HepG2 (cell line): ENCODE data around the gene NDUFS2. TPM values are rescaled to one million over a fixed set of nuclear protein-coding genes. Genes with fewer than 3 reads are reported as not detected.

ENCODE experiments used
- ATAC-seq: fragments of 200-7000 bp; cut with Tn5 transposase; 3 replicates; pipeline ENCODE4 v1.9.1; 2020; ENCODE audit warnings: mild to moderate bottlenecking, moderate library complexity
- BruUV-seq: library from RNA; stranded (reverse); fragments of 400-500 nt; replicated peaks from 2 replicates; lab custom pipeline; 2021; lab: Mats Ljungman, UMichigan
- CTCF ChIA-PET: fragments of 300-600 bp; formaldehyde crosslinking; extraction: SDS; loops from one replicate; lab custom pipeline; 2021; ENCODE audit warnings: low total read pairs, inconsistent platforms, low intra/inter-chr PET ratio; lab: Yijun Ruan, JAX
- POLR2A ChIA-PET: fragments of 350-600 bp; sonication (Branson Sonifier 250); formaldehyde crosslinking; loops from one replicate; lab custom pipeline; 2020; ENCODE audit warnings: antibody characterized with exemption, inconsistent platforms; lab: Yijun Ruan, JAX
- DNase-seq: peaks from one replicate; pipeline ENCODE4 v3.0.0-alpha.2; 2015; ENCODE audit warnings: low spot score
- FAIRE-seq: peaks from 3 replicates; lab custom pipeline; 2011; peaks lifted over from hg19 to GRCh38; lab: Jason Lieb, UNC
- H2AFZ ChIP-seq: one replicate; pipeline ENCODE4 v1.6.1; 2011; ENCODE audit warnings: low read length, inconsistent platforms
- H3K27ac ChIP-seq: fragments of 300-600 bp; 3 replicates; pipeline ENCODE4 v1.8.0; 2011; ENCODE audit warnings: mixed run types, mild to moderate bottlenecking, mixed read lengths, low read length, inconsistent platforms; ENCODE audit not compliant: insufficient read depth; ENCODE audit errors: extremely low read length
- H3K27me3 ChIP-seq, 2 experiments: fragments of 200-600 bp in 1 of 2; 2 replicates in 1 of 2; 3 replicates in 1 of 2; pipeline versions ENCODE4 v1.6.0 to v1.8.0; 2011; ENCODE audit warnings: low read length in 2 of 2, mild to moderate bottlenecking in 2 of 2, moderate library complexity in 2 of 2, inconsistent platforms in 1 of 2; ENCODE audit not compliant: insufficient read depth in 2 of 2, control insufficient read depth in 1 of 2
- H3K36me3 ChIP-seq, 2 experiments: fragments of 200-600 bp in 1 of 2; replicated peaks in 1 of 2; 2 replicates in 1 of 2; 3 replicates in 1 of 2; pipeline versions ENCODE4 v1.5.1 to v1.8.0; 2011; ENCODE audit warnings: low read length in 2 of 2, inconsistent platforms in 1 of 2; ENCODE audit not compliant: insufficient read depth in 2 of 2, control insufficient read depth in 1 of 2
- H3K4me1 ChIP-seq: 2 replicates; pipeline ENCODE4 v1.5.1; 2012; ENCODE audit warnings: low read length, inconsistent platforms; ENCODE audit not compliant: insufficient read depth
- H3K4me2 ChIP-seq: 2 replicates; pipeline ENCODE4 v1.6.0; 2011; ENCODE audit warnings: low read depth, low read length, inconsistent platforms
- H3K4me3 ChIP-seq, 3 experiments: fragments of 200-600 bp in 1 of 3; sonication (generic), shearing (Covaris generic) in 1 of 3; replicated peaks in 1 of 3; 2 replicates each; pipeline ENCODE4 v1.5.1; 2011 to 2016; ENCODE audit warnings: low read length in 3 of 3, inconsistent platforms in 2 of 3, low read depth in 2 of 3, mild to moderate bottlenecking in 2 of 3, control low read depth in 1 of 3, mixed read lengths in 1 of 3; ENCODE audit not compliant: insufficient read depth in 1 of 3
- H3K79me2 ChIP-seq: one replicate; pipeline ENCODE4 v1.6.1; 2011; ENCODE audit warnings: low read length, inconsistent platforms; ENCODE audit not compliant: insufficient read depth
- H3K9ac ChIP-seq: 2 replicates; pipeline ENCODE4 v1.6.0; 2011; ENCODE audit warnings: mild to moderate bottlenecking, low read depth, low read length, inconsistent platforms; ENCODE audit not compliant: insufficient read depth
- H3K9me3 ChIP-seq: 2 replicates; pipeline ENCODE4 v1.5.1; 2012; ENCODE audit warnings: mild to moderate bottlenecking, low read length
- H4K20me1 ChIP-seq: 2 replicates; pipeline ENCODE4 v1.6.0; 2011; ENCODE audit warnings: inconsistent platforms, mild to moderate bottlenecking, low read length, moderate library complexity; ENCODE audit not compliant: insufficient read depth
- HNRNPK ChIP-seq: fragments of 200-400 bp; formaldehyde crosslinking; IDR thresholded peaks from 2 replicates; pipeline ENCODE4 v1.6.1; 2018; ENCODE audit warnings: low read length, low read depth, moderate library complexity, mild to moderate bottlenecking; ENCODE audit not compliant: poor library complexity, severe bottlenecking
- NFKBIZ ChIP-seq: IDR thresholded peaks from 2 replicates; pipeline ENCODE4 v1.6.1; 2018; ENCODE audit warnings: missing genetic modification reagents, missing compliant biosample characterization
- SRSF9 ChIP-seq: fragments of 200-400 bp; formaldehyde crosslinking; IDR thresholded peaks from 2 replicates; pipeline ENCODE4 v1.6.1; 2018; ENCODE audit warnings: borderline replicate concordance, mild to moderate bottlenecking, low read depth, low read length; ENCODE audit not compliant: insufficient read depth, poor library complexity, severe bottlenecking
- U2AF1 ChIP-seq: fragments of 200-400 bp; formaldehyde crosslinking; optimal IDR thresholded peaks from 2 replicates; pipeline ENCODE3; 2017; ENCODE audit warnings: mild to moderate bottlenecking, low read depth, low read length
- WIZ ChIP-seq: sonication (generic); formaldehyde crosslinking; IDR thresholded peaks from 2 replicates; pipeline ENCODE4 v1.5.1; 2020; ENCODE audit warnings: mild to moderate bottlenecking, missing genetic modification reagents
- ZMYM4 ChIP-seq: sonication (generic); formaldehyde crosslinking; IDR thresholded peaks from 2 replicates; pipeline ENCODE4 v1.8.1; 2023; ENCODE audit warnings: mild to moderate bottlenecking, missing genetic modification reagents
- ZNF160 ChIP-seq: sonication (generic); formaldehyde crosslinking; IDR thresholded peaks from 2 replicates; pipeline ENCODE4 v1.8.0; 2022; ENCODE audit warnings: mild to moderate bottlenecking, inconsistent platforms, missing genetic modification reagents
- ZNF362 ChIP-seq: sonication (generic); formaldehyde crosslinking; IDR thresholded peaks from 2 replicates; pipeline ENCODE4 v1.4.0; 2020; ENCODE audit warnings: missing genetic modification reagents, mild to moderate bottlenecking, borderline replicate concordance
- ZNF562 ChIP-seq: sonication (generic); formaldehyde crosslinking; IDR thresholded peaks from 2 replicates; pipeline ENCODE4 v1.8.0; 2022; ENCODE audit warnings: missing genetic modification reagents, borderline replicate concordance
- ZNF572 ChIP-seq: sonication (generic); formaldehyde crosslinking; IDR thresholded peaks from 2 replicates; pipeline ENCODE4 v1.5.1; 2020; ENCODE audit warnings: mild to moderate bottlenecking, missing genetic modification reagents
- ZNF687 ChIP-seq: sonication (generic); formaldehyde crosslinking; IDR thresholded peaks from 2 replicates; pipeline ENCODE4 v1.5.1; 2020; ENCODE audit warnings: mild to moderate bottlenecking, missing genetic modification reagents, moderate library complexity
- ZNF790 ChIP-seq: sonication (generic); formaldehyde crosslinking; IDR thresholded peaks from 2 replicates; pipeline ENCODE4 v1.8.0; 2022; ENCODE audit warnings: missing genetic modification reagents, mild to moderate bottlenecking, borderline replicate concordance
- ZNF891 ChIP-seq: sonication (generic); formaldehyde crosslinking; IDR thresholded peaks from 2 replicates; pipeline ENCODE4 v1.5.0; 2020; ENCODE audit warnings: mild to moderate bottlenecking, missing genetic modification reagents
- WGBS: methylation state at CpG from one replicate; pipeline ENCODE4 v1.1.6; 2017; ENCODE audit warnings: low lambda C conversion rate; 5-methylcytosine and 5-hydroxymethylcytosine counted together
- in situ Hi-C: cut with HindIII; loops from 2 replicates; pipeline ENCODE4 v1.10.0; 2017; ENCODE audit warnings: low pct_unique_long_range_greater_than_20kb; ENCODE audit not compliant: extremely low pct_ligation_motif_present
- intact Hi-C: fragments of 100-400 bp; cut with micrococcal nuclease; formaldehyde crosslinking; loops from one replicate; pipeline ENCODE4 v1.10.0; 2022; ENCODE audit not compliant: unreplicated experiment
- polyA plus RNA-seq, 8 experiments: library from polyadenylated mRNA; depleted of rRNA in 3 of 8; stranded (reverse) in 7 of 8; unstranded in 1 of 8; fragments of >200 nt; fragmentation: Illumina TruSeq in 4 of 8; extraction: Trizol in 4 of 8; gene quantifications; 2 replicates each; pipeline versions ENCODE4 v1.2.1 to v1.2.3, GENCODE V29; 2011 to 2016; ENCODE audit warnings: low read depth in 4 of 8, missing spikeins in 1 of 8, mixed read lengths in 1 of 8; ENCODE audit not compliant: insufficient read depth in 1 of 8
- total RNA-seq, 5 experiments: library from RNA; depleted of rRNA; stranded (reverse); fragments of >200 nt; fragmentation: Illumina TruSeq; extraction: Trizol; gene quantifications; 2 replicates each; pipeline ENCODE4 v1.2.3, GENCODE V29; 2016; ENCODE audit warnings: low read depth in 1 of 5
- TF ChIP-seq, protein P1 (sequence below): sonication (generic); formaldehyde crosslinking; IDR thresholded peaks from 2 replicates; pipeline ENCODE4 v1.4.0; 2020; ENCODE audit warnings: missing genetic modification reagents
- TF ChIP-seq, protein P2 (sequence below): sonication (generic); formaldehyde crosslinking; IDR thresholded peaks from 2 replicates; pipeline ENCODE4 v1.4.0; 2020; ENCODE audit warnings: mild to moderate bottlenecking, missing genetic modification reagents

Gene NDUFS2
- total and polyA plus RNA-seq, 2 of the 13 experiments (the other 11 are each of a cell fraction or from before 2014, with no cell fraction given), result 89.9 to 118 TPM

GRCh38 chr1:161223805-161224694 lies 21.9 kb downstream of the NDUFS2 start:
- Histone ChIP-seq H3K27ac (peak overlapping the region; percentile 99), H3K9me3 (no peaks in the 10 kb centered on the region), H2AFZ (no peak overlapping the region), H3K27me3 (no peaks in the 10 kb centered on the region; a peak in 1 of 5 replicates), H3K4me2 (peak overlapping the region; percentile 87), H3K79me2 (peaks cover 32% of the 10 kb centered on the region), H3K4me1 (peaks cover 63% of the 10 kb centered on the region), H3K9ac (peak overlapping the region; percentile 96), H4K20me1 (peaks cover 11% of the 10 kb centered on the region), H3K4me3 (peak overlapping the region; percentile 79 to 88 (median 82)), H3K36me3 (peaks cover 10 to 28% of the 10 kb centered on the region in 2 experiments)
- WGBS, result 3% methylated on average over 7 of the region's 7 CpGs
- peak; percentile 71 for ATAC-seq
- in situ Hi-C loops, result loop anchor here (10.0 kb wide), 1 partner anchor 161 kb away; no protein-coding TSS in a partner anchor
- FAIRE-seq, result peak; percentile 95
- BruUV-seq, result no TSS peak
- intact Hi-C loops, result loop anchor here (2.0 kb wide), 1 partner anchor 21 kb away; the partner anchor contains the start of gene NDUFS2
- ChIA-PET CTCF (interaction anchor here (2.0 kb wide), 1 partner anchor 14 kb away, joined by 22 read pairs; no protein-coding TSS in a partner anchor), POLR2A (interaction anchor here (0.6 to 12.5 kb wide), 21 partner anchors 8 to 216 kb away, joined by 3 to 357 read pairs (median 8); partner anchors contain the start of genes ADAMTS4, B4GALT3, DEDD and FCER1G)
- peak; percentile 99 for DNase-seq
- TF ChIP-seq, protein P1, sequence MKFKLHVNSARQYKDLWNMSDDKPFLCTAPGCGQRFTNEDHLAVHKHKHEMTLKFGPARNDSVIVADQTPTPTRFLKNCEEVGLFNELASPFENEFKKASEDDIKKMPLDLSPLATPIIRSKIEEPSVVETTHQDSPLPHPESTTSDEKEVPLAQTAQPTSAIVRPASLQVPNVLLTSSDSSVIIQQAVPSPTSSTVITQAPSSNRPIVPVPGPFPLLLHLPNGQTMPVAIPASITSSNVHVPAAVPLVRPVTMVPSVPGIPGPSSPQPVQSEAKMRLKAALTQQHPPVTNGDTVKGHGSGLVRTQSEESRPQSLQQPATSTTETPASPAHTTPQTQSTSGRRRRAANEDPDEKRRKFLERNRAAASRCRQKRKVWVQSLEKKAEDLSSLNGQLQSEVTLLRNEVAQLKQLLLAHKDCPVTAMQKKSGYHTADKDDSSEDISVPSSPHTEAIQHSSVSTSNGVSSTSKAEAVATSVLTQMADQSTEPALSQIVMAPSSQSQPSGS (CRISPR knock-in tag), result peak; percentile 80
- TF ChIP-seq SRSF9 (no peak), WIZ (CRISPR knock-in tag) (no peak), HNRNPK (peak; percentile 82), ZNF891 (CRISPR knock-in tag) (no peak), ZMYM4 (CRISPR knock-in tag) (no peak; the same call in 1 of the 2 replicates), ZNF160 (CRISPR knock-in tag) (peak; percentile 43; the same call in 1 of the 2 replicates), ZNF572 (CRISPR knock-in tag) (no peak), ZNF362 (CRISPR knock-in tag) (no peak; the same call in 1 of the 2 replicates), NFKBIZ (CRISPR knock-in tag) (0 out of 2 replicates have a peak, but pooled peaks have one; percentile 81), ZNF687 (CRISPR knock-in tag) (no peak), U2AF1 (no peak), ZNF562 (CRISPR knock-in tag) (no peak), ZNF790 (CRISPR knock-in tag) (no peak)
- TF ChIP-seq, protein P2, sequence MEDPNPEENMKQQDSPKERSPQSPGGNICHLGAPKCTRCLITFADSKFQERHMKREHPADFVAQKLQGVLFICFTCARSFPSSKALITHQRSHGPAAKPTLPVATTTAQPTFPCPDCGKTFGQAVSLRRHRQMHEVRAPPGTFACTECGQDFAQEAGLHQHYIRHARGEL (CRISPR knock-in tag), result no peak
